Sigmoid colon (tissue), 7 donors: ENCODE measurements around the gene CNTROB. TPM values are rescaled to one million over a fixed set of nuclear protein-coding genes. Genes with fewer than 3 reads are reported as not detected.

ENCODE experiments used
- DNase-seq: peaks from one replicate; pipeline ENCODE4 v3.0.0-alpha.2; 2019
- H3K27ac ChIP-seq, 4 donors: fragments of 200-600 bp; sonication (generic); one replicate each; pipeline ENCODE4 v1.5.1; 2016 to 2019; ENCODE audit warnings: mild to moderate bottlenecking in 1 of 4
- H3K27me3 ChIP-seq, 3 donors: fragments of 200-600 bp; sonication (generic); one replicate each; pipeline ENCODE4 v1.5.1; 2019; ENCODE audit warnings: mild to moderate bottlenecking in 1 of 3
- H3K36me3 ChIP-seq, 4 donors: fragments of 200-600 bp; sonication (generic); one replicate each; pipeline ENCODE4 v1.5.1; 2016 to 2019
- H3K4me1 ChIP-seq, 4 donors: fragments of 200-600 bp; sonication (generic); one replicate each; pipeline ENCODE4 v1.5.1; 2017 to 2019
- H3K4me3 ChIP-seq, 4 donors: fragments of 200-600 bp; sonication (generic); one replicate each; pipeline ENCODE4 v1.5.1; 2017 to 2019; ENCODE audit warnings: mild to moderate bottlenecking in 2 of 4, moderate library complexity in 1 of 4
- H3K9me3 ChIP-seq, 4 donors: fragments of 200-600 bp in 3 of 4; sonication (generic) in 3 of 4; one replicate each; pipeline versions ENCODE4 v1.5.1 to v1.6.1; 2013 to 2019
- EP300 ChIP-seq, 4 donors: sonication (generic); formaldehyde crosslinking; IDR thresholded peaks; one replicate each; pipeline ENCODE4 v1.6.1; 2017; ENCODE audit warnings: antibody characterized with exemption in 4 of 4
- POLR2A ChIP-seq, 2 donors: fragments of 450-650 bp; IDR thresholded peaks; one replicate each; pipeline ENCODE4 v1.6.1; 2016; ENCODE audit warnings: antibody characterized with exemption in 2 of 2, mild to moderate bottlenecking in 2 of 2, moderate library complexity in 2 of 2
- POLR2AphosphoS5 ChIP-seq, 4 donors: sonication (generic); formaldehyde crosslinking; IDR thresholded peaks; one replicate each; pipeline ENCODE4 v1.6.1; 2017; ENCODE audit warnings: antibody characterized with exemption in 4 of 4
- WGBS, 2 donors: extraction: QIAGEN DNeasy Blood & Tissue Kit; methylation state at CpG; one replicate each; pipeline ENCODE4 v1.1.7; 2013; 5-methylcytosine and 5-hydroxymethylcytosine counted together
- intact Hi-C: fragments of 100-400 bp; cut with DNase I; formaldehyde crosslinking; loops from one replicate; pipeline ENCODE4 v1.15.1; 2023
- polyA plus RNA-seq, 3 donors: library from polyadenylated mRNA; stranded (reverse); fragments of 200-250 nt; gene quantifications; one replicate each; pipeline ENCODE4 v1.2.3, GENCODE V29; 2013
- total RNA-seq, 4 donors: library from RNA; depleted of rRNA; stranded (reverse); fragments of >200 nt; gene quantifications; one replicate each; pipeline ENCODE4 v1.1.0, GENCODE V29; 2016
- TF ChIP-seq, protein P1 (sequence below), 4 experiments: fragments of 450-650 bp in 3 of 4; fragments of 200-600 bp in 1 of 4; IDR thresholded peaks; one replicate each; pipeline ENCODE4 v1.5.1; 2016 to 2019; ENCODE audit warnings: antibody characterized with exemption in 4 of 4, mild to moderate bottlenecking in 3 of 4, moderate library complexity in 2 of 4
- donor health status: healthy with polysubstance abuse.
- donor health status: Bipolar disorder and iron deficiency.
- donor health status: healthy.

The CNTROB gene
- total and polyA plus RNA-seq, 7 donors = 11.8 to 40.4 (median 20.6) TPM

- TF ChIP-seq POLR2AphosphoS5 (IDR thresholded peaks at IDR 0.05) (no peak), EP300 (IDR thresholded peaks at IDR 0.05) (no peak), POLR2A (IDR thresholded peaks at IDR 0.05) (no peak)
- TF ChIP-seq, protein P1, sequence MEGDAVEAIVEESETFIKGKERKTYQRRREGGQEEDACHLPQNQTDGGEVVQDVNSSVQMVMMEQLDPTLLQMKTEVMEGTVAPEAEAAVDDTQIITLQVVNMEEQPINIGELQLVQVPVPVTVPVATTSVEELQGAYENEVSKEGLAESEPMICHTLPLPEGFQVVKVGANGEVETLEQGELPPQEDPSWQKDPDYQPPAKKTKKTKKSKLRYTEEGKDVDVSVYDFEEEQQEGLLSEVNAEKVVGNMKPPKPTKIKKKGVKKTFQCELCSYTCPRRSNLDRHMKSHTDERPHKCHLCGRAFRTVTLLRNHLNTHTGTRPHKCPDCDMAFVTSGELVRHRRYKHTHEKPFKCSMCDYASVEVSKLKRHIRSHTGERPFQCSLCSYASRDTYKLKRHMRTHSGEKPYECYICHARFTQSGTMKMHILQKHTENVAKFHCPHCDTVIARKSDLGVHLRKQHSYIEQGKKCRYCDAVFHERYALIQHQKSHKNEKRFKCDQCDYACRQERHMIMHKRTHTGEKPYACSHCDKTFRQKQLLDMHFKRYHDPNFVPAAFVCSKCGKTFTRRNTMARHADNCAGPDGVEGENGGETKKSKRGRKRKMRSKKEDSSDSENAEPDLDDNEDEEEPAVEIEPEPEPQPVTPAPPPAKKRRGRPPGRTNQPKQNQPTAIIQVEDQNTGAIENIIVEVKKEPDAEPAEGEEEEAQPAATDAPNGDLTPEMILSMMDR (IDR thresholded peaks at IDR 0.05) = no peak
- peak; percentile 61 for DNase-seq
- intact Hi-C loops = loop anchor here (10.0 kb wide), 1 partner anchor 243 kb away; no protein-coding TSS in a partner anchor
- Histone ChIP-seq H3K27ac (no peak overlapping the region), H3K4me1 (peaks cover 0 to 12% (median 8%) of the 10 kb centered on the region in 4 donors), H3K36me3 (no peaks in the 10 kb centered on the region), H3K9me3 (no peaks in the 10 kb centered on the region), H3K4me3 (no peak overlapping the region), H3K27me3 (peaks cover 0 to 8% (median 0%) of the 10 kb centered on the region in 3 donors)
- WGBS, 2 donors = 81 to 83% methylated on average over 12 of the region's 12 CpGs
Measured at GRCh38 chr17:7987112-7987893, 55.3 kb downstream of the CNTROB start.

DNA sequence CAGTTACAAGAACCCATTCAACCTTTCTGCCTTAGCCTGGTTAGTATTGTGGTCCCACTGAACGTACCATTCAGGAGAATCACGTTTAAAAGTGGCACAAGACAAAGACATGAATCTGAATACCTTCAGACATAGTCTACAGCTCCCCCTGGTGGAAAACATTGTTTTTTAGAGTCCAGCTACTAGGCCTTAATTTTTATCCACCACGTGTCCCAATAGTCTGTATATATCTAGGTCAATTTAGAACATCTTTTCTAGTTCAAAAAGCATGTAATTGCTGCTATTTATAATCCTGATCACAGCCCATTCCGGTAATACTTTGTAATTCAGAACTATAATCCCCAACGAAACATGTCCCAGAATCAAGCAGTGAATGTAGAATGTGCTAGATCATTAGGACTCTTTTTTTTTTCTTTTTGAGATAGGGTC lies 56.8 kb downstream of the CNTROB start:
- Histone ChIP-seq H3K9me3 (no peaks in the 10 kb centered on the region), H3K27ac (peak overlapping the region in 1 of 4 donors; percentile 4), H3K27me3 (peaks cover 0 to 9% (median 0%) of the 10 kb centered on the region in 3 donors), H3K36me3 (no peaks in the 10 kb centered on the region), H3K4me1 (peaks cover 0 to 12% (median 8%) of the 10 kb centered on the region in 4 donors), H3K4me3 (no peak overlapping the region)
- TF ChIP-seq POLR2AphosphoS5 (IDR thresholded peaks at IDR 0.05) (no peak), POLR2A (IDR thresholded peaks at IDR 0.05) (no peak), EP300 (IDR thresholded peaks at IDR 0.05) (no peak)
- TF ChIP-seq, protein P1 (IDR thresholded peaks at IDR 0.05) = peak; percentile 62 to 88 (median 66)
- intact Hi-C loops = loop anchor here (10.0 kb wide), 1 partner anchor 244 kb away; no protein-coding TSS in a partner anchor
- peak; percentile 58 for DNase-seq
- WGBS, 2 donors = 21 to 22% methylated on average over 5 of the region's 5 CpGs

DNA sequence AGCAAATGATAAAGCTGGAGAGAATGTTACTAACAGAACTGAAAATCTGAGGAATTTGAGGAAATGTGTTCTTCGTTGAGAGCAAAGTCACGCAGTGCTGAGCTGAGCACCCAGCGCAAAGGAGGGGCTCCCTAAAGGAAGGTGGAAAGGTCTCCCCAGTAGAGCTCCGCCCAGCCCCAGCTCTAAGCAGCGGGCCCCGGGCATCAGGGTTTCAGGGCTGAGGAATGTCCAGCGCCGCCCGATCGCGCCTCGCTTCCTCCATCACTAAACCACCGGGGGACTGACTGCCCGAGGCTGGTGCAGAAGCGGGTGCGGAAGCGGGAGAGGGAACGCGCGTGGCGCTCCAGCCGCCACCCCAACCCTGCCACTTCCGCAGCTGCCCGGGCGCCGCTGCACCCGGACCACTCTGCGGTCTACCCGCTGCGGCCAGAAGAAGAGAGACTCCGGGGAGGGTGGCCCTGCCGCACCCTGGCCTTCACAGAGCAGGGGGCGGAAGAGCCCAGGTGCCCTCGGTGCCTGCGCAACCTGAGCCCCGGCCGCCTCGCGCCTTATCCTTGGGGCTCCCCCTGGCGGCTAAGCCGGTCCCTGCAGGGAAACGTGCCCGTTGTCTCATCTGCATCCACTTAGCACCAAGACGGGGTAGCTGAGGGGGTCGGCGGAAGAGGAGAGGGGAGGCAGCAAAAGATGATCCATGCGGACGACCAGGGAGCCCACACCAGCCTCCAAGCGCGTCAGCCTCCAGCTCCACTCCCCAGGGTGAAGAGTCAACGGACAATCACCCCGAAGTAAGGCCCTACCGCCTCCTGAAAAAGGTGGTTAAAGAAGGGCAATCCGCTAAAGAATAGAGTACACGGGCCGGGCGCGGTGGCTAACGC lies 58.0 kb downstream of the CNTROB start:
- TF ChIP-seq, protein P1 (IDR thresholded peaks at IDR 0.05) = peak; percentile 90 to 98 (median 94)
- TF ChIP-seq POLR2A (IDR thresholded peaks at IDR 0.05) = no peak
- peaks cover 0 to 12% (median 8%) of the 10 kb centered on the region in 4 donors for H3K4me1 ChIP-seq
- H3K36me3 ChIP-seq = no peaks in the 10 kb centered on the region
- peak overlapping the region; percentile 9 to 62 (median 20) for H3K27ac ChIP-seq
- DNase-seq = peak; percentile 90
- intact Hi-C loops = loop anchor here (1.0 to 10.0 kb wide), 4 partner anchors 78 to 245 kb away; no protein-coding TSS in a partner anchor
- H3K4me3 ChIP-seq = peak overlapping the region; percentile 33 to 59 (median 52)
- 2 to 3% methylated on average over 59 of the region's 59 CpGs for WGBS, 2 donors
- peaks cover 0 to 7% (median 0%) of the 10 kb centered on the region in 3 donors for H3K27me3 ChIP-seq
- H3K9me3 ChIP-seq = no peaks in the 10 kb centered on the region

DNA sequence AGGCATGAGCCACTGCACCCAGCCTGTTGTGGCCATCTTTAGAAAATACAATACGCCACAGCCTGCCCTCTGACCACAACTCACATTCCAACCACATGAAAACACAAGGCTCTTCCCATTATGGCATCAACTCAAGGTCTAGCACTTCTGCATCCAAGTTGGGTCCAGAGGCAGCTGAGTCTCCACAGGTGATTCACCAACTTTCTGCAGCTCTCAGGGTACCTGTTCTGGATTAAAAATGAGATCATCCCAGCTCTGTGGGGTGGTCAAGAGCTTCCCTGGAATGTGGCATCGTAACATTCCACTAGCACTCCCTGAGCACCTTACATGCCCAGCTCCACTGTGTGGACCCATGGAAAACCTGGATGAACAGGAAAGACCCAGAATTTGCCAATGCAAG lies 60.5 kb downstream of the CNTROB start:
- peak; percentile 0 for DNase-seq
- Histone ChIP-seq H3K4me3 (no peak overlapping the region), H3K27ac (no peak overlapping the region), H3K36me3 (no peaks in the 10 kb centered on the region), H3K9me3 (no peaks in the 10 kb centered on the region), H3K27me3 (peaks cover 0 to 6% (median 0%) of the 10 kb centered on the region in 3 donors), H3K4me1 (peaks cover 0 to 21% (median 12%) of the 10 kb centered on the region in 4 donors)
- intact Hi-C loops = no loop called here
- 92 to 95% methylated on average over 2 of the region's 2 CpGs for WGBS, 2 donors
- TF ChIP-seq POLR2AphosphoS5 (IDR thresholded peaks at IDR 0.05) (no peak), EP300 (IDR thresholded peaks at IDR 0.05) (no peak), POLR2A (IDR thresholded peaks at IDR 0.05) (no peak)
- TF ChIP-seq, protein P1 (IDR thresholded peaks at IDR 0.05) = no peak
